Activated CD8-positive, alpha-beta memory T cell treated with anti-CD3 and anti-CD28 coated beads for 36 hours (primary cell): ENCODE data around the gene OLFM1. TPM values are rescaled to one million over a fixed set of nuclear protein-coding genes. Genes with fewer than 3 reads are reported as not detected.
"Not testable (repeated sequence)": the region's sequence is repeated elsewhere in the genome, so short reads cannot be mapped to it uniquely, and the experiment has no call there.

Experiments used
- CTCF ChIA-PET: fragments of 350-600 bp; sonication (Branson Sonifier 250); formaldehyde crosslinking; loops from one replicate; lab custom pipeline; 2021; ENCODE audit warnings: antibody characterized with exemption; lab: Charles Lee
- POLR2A ChIA-PET: fragments of 350-600 bp; sonication (Branson Sonifier 250); formaldehyde crosslinking; loops from one replicate; lab custom pipeline; 2021; ENCODE audit warnings: antibody characterized with exemption; lab: Charles Lee
- total RNA-seq, 2 experiments: library from RNA; stranded (reverse); gene quantifications; one replicate each; pipeline ENCODE4 v1.2.3, GENCODE V29; 2021

Gene OLFM1
- total RNA-seq, 2 experiments from 2014 or later: not detected

DNA sequence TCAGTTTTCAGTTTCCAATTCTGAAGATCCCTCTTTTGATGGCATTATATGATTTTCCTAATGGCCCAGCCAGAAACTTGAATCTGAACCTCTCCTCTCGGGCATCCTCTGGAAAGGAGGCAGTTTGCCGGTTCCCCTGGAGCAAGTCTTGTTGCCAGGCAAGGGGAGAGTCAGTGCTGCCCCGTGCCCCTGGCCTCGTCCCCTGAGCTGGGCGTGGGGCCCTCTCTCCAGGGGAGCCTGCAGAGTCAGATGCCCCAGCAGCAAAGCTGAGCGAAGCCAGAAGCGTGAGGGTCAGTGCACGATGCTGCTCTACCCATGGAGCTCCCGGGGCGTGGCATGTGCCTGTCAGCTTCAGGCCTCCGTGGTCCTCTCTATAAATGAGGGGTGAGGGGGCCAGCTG, 14.0 kb downstream of the OLFM1 start:
- ChIA-PET CTCF (no interaction called here), POLR2A (no interaction called here)

DNA sequence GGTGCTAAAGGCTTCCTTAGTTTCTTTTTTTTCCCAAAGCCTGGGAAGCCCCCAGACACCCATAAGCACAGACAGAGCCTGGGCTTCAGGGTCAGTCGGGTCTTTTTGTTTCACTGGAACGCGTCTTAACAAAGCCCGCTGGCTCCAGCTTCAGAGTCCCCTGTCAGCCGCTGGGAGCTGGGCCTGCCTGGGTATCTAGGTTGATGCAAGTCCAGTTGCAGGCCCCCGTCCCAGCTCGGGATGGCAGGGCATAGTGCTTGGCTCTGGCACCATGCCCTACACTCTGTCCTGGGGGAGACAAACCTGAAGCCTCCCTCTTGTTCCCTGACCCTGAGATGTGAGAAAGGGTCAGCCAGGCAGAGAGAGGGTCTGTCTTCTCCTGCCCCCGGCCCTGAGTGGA, 14.5 kb downstream of the OLFM1 start:
- ChIA-PET CTCF (no interaction called here), POLR2A (no interaction called here)

DNA sequence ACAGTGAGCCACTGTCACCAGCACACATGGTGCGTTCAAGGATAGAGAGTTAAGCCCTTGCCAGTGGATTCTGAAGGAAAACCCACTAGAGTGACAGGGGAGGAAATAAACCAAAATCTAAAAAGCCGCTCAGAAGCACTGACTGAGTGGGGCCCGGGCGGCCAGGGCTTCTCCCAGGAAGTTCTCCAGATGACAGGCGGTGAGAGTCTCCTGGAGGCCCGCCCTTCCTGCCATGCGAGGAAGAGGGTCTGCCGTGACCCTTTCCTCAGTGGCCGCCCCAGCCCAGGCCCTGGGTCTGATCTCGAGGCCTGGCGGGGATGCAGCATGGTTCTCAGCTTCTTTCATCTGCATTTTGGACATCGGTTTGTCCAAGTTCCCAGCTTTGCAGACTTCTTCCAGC, 14.9 kb downstream of the OLFM1 start:
- POLR2A ChIA-PET: no interaction called here
- CTCF ChIA-PET: no interaction called here

DNA sequence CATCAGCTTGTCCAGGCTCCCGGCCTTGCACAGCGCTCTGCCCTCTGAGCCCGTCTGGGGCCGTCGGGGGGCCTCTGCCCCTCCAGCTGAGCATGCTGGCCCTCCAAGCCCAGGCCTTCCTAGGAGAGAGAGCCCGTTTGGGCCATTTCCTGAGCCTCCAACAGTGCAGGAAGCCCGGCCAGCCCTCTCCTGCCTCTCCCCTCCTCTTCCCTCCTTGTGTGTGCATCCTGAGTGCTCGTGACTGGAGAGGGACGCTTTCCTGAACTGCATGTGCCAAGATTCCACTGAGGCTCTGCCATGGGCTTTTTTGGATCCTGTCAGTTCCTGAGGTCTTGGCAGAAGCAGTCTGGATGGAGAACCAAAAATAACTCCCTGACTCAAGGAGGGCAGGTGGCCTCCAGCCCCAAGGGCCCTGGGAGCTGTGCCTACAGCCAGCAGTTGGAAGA, 15.6 kb downstream of the OLFM1 start:
- CTCF ChIA-PET: no interaction called here

DNA sequence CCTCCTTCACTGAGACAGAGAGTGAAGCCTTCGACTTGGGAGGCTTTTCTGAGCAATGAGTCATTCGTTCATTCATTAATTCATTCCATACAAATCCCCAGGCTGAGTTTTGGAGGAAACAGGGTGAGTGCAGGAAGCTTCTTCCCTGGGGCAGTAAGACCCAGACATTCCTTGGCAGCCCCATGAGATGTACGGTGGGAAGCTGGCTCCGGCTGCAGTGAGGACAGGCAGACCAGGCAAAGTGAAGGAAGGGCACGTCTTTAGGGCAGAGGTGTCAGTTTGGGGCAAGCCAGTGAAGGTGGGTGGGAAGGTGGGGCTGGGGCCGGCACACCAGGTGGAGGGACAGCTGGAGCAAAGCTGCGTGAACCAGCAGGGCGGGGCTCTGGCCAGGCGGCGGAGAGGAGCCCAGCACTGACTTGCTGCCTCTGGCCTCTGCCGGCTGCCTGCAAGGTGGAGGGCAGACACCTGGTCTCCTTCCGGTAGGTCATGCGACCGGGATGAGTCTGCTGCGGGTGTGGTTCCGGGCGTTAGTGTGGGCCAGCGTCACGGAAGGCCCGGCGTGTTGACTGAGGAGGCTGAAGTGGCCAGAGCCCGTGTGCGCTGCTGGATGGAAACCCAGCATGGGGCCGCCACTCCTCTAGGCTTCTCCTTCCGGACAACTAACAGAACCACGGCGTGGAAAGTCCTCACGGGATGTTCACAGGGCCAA, 16.6 kb downstream of the OLFM1 start:
- ChIA-PET CTCF (no interaction called here), POLR2A (no interaction called here)

More for the DNA sequence above, 15.6 kb downstream of the OLFM1 start:
- POLR2A ChIA-PET: no interaction called here

DNA sequence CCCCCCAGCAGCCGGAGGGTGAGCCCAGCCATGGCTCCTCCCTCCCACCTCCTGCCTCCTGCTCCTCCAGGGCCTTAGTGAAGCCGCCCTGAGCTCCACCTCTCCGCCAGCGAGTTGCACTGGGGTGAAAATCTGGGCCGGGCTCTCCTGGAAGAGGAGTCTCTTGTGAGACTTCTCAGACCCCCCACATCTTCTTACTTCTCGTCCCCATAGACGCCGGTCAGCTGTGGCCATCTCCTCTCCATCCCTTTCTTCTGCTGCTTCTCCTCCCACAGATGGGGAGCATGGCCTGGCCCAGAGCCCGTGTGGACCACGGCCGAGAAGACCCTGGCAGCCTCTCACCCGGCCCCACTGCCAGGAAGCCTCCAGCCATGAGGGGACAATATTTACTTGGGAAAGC, 17.3 kb downstream of the OLFM1 start:
- CTCF ChIA-PET: no interaction called here
- POLR2A ChIA-PET: no interaction called here

DNA sequence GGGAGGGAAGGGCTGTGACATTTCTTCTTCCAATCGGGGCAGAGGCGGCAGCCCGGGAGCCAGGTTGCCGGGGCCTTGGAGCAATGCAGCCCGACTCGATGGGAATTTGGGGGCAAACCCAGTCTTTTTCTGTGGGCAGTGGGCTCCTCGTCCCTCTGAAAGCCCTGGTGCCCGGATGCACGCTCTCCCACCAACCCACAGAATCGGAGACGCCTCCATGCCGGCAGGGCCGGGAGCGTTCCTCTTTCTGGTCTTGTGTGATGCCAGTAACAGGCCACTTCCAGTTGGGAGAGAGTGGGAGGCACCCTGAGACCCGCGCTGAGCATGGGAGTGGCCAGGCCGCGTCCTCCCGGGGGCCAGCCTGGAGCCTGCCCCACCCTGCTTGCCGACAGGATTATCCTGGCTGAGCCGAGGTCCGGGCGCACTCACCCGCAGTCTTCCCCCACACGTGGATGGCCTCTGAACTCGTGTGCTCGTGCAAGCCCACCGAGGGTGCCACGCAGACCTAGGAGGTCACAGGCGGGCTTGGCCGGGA, 17.8 kb downstream of the OLFM1 start:
- ChIA-PET CTCF (no interaction called here), POLR2A (no interaction called here)

DNA sequence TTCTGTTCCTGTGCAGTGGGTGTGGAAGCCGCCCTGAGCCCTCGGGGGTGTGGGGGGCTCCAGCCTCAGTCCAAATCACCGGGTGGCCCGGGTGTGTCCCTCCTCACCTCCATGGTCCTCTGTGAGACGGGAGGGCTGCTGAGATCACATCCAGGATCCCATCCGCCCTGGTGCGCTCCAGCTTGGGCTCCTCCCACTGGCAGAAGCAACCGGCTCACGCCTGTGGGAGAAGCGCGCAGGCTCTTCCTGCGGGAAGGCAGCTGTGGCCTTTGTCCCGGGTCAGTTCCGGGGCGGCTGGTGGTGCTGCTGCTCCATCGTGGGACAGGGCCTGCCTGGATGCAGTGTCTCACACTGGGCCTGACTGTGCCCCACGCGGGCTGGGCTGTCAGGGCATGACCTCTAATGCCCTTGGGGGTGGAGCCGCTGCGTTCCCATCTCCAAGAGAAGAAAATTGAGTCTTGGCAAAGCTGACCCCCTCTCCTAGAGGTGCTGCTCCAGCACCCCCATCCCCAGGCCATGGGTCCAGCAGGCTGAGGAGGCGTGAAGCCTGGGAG, 18.5 kb downstream of the OLFM1 start:
- POLR2A ChIA-PET: no interaction called here
- CTCF ChIA-PET: no interaction called here

DNA sequence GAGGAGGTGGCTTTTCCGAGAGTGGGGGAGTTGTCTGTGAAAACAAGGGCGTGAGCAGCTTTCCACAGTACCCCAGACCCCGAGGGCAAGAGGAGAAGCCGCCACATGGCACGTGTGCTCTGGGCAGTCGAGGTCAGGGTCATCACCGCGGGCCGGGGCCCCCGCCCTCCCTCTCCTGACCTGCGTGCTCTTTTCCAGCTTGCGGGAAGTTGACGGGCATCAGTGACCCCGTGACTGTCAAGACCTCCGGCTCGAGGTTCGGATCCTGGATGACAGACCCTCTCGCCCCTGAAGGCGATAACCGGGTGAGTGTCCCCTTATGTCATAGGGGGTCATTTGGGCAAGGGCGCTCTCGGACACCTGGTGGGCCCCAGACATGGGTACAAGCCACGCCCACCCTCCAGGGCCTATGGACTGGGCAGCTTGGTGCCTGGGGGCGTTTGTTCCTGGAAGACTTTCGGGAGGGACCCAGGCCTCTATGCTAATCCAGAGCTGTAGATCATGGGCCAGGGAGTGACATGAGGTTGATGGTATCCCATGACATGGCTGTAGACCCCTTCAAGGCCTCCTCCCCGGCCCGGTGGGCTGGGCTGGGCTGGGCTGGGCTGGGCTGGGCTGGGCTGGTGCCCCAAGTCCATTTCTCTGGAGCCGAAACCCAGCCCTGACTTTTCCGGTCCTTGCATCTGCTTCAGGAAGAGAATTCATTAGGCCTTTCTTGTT, 19.2 kb downstream of the OLFM1 start:
- CTCF ChIA-PET: no interaction called here

DNA sequence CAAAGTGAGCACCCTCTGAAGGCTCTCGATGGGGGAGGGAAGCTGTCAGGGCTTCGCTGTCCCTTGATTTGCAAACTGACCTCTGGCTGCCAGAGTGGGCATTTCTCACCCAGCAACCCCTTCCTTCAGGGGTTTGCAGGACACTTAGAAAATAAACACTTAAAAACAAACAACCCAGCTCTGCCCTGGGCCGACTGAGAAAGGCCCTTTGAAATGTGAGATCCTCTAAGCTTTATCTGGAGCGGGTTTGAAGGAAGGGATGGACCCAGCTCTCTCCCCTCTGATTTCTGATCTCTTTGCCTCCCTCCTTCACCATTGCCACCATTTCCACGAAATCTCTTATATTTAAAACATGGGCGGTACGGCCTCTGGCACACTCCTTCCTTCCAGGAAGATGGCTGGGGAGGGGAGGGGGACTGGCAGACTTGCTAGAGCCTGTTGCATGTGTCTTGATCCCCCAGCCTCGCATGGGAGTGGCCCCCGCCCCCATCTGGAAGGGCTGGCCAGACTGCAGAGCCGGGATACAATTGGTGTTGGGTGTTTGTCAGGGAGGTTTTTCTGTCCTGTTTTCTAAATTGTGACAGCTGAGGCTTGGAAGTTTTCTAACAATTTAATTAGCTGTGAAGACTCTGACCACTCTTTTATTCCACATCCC, 20.2 kb downstream of the OLFM1 start:
- POLR2A ChIA-PET: no interaction called here
- CTCF ChIA-PET: no interaction called here

More for the DNA sequence above, 19.2 kb downstream of the OLFM1 start:
- POLR2A ChIA-PET: no interaction called here

DNA sequence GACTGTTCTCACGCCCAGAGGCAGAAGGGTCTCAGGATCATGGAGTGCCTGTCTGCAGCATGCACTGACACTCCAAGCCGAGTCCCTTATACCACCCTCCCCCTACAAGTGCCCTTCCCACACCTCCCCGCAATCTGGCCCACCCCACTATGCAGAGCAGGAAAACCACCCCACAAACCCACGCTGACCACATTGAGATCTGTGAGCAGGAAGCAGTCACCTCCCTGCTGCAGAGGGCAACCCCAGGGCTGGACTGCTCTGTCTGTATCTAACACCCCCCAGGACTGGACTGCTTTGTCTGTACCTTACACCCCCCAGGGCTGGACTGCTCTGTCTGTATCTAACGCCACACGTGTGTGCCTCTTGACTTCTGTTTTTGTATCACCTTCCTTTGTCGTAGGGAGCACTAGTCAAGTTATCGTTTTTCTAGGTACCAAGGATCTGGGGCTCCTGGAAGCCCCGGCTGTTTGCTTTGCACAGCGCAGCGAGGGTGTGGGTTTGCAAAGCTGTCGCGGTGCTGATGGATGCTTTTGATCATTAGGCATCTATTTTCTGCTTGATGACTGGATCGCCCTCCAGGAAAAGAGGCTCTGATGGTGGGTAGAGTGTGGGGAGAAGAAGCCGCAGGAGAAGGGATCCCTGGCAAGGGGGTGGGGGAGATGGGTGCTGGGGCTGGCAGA, 21.5 kb downstream of the OLFM1 start:
- ChIA-PET POLR2A (no interaction called here), CTCF (no interaction called here)

DNA sequence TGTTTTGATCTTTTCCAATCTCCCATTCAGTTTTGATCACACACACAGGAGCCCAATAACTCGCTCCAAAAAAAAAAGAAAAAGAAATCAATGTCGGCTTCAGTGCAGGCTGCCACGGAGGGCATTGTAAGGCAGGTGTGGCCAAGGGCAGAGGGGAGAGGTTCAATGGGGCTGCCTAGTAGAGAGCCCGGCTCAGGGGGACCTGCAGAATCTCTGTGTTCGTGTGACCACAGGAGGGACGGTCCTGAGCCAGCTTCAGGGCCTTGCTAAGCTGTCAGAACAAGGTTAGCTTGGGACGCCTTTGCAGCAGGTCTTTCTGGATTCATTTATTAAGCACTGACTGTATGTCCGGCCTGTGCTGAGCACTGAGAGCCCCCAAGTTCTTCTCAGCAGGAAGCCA, 22.2 kb downstream of the OLFM1 start:
- POLR2A ChIA-PET: no interaction called here
- CTCF ChIA-PET: no interaction called here

DNA sequence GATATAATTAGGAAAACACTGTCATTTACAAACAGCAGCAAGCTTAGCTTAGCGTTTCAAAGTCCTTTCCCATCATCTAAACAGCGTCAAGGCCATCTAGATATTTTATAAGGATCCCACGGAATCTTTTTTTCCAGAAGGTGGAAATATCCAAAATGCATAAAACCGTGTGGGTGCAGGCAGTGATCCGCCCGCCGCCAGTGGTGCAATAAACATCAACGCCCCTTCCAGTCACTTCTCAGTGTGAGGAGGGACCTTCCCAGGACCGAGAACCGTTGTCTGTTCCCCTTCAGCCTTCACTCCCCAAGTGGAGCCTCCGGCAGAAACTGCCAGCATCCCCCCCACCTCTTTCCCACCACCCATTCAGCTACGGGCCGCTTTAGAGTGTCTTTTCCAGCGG, 22.9 kb downstream of the OLFM1 start:
- ChIA-PET CTCF (interaction anchor here (0.6 kb wide), 1 partner anchor 209 kb away, joined by 3 read pairs; no protein-coding TSS in a partner anchor), POLR2A (no interaction called here)

DNA sequence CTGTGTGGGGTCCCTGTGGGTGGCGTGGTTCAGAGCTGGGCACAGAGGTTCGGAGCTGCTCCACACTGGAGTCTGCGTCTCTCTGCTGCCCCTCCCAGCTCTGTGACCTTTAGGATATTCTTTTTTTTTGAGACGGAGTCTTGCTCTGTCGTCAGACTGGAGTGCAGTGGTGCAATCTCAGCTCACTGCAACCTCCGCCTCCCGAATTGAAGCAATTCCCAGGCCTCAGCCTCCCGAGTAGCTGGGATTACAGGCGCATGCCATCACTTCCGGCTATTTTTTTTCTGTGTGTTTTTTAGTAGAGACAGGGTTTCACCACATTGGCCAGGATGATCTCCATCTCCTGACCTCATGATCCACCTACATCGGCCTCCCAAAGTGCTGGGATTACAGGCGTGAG, 24.1 kb downstream of the OLFM1 start:
- POLR2A ChIA-PET: not testable (repeated sequence)
- CTCF ChIA-PET: interaction anchor here (1.1 kb wide), 1 partner anchor 25 kb away, joined by 4 read pairs; no protein-coding TSS in a partner anchor

DNA sequence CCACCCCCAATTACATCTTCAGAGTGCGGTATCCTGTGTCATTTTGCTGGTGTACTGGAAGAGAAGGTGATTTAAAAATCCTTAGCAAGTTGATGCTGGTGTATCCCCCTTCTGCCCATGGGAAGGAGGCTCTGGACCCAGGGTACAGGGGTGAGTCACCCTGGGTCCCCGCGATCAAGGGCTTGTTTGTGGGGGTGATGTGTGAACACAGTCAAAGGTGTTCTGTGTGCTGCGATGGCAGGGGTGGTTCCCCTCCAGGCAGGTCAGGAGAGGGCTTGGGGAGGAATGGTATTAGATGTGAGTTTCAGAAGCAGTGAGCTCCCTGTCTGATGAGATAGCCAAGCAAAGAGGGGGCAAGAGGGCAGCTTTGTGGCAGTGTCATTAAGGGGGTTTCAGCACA, 28.9 kb downstream of the OLFM1 start:
- ChIA-PET POLR2A (no interaction called here), CTCF (no interaction called here)

DNA sequence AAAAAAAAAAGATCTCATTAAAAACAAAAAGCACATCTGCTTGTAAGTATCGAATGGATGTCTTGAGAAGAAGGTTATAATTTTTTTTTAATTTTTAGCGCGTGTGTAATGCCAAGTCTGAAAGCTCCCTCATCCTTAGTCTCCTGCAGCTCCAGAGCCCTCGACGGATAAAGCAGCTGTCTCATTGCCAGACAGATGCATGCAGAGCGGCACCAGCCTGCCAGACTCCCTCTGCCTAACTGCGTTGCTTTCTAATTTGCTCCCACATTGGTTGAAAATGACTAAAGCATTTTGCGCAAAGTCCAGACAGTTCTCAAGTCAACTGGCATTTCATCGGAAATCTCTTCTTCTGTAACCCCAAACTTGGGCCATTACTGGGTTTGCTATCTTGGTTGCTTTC, 29.4 kb downstream of the OLFM1 start:
- ChIA-PET POLR2A (no interaction called here), CTCF (no interaction called here)

DNA sequence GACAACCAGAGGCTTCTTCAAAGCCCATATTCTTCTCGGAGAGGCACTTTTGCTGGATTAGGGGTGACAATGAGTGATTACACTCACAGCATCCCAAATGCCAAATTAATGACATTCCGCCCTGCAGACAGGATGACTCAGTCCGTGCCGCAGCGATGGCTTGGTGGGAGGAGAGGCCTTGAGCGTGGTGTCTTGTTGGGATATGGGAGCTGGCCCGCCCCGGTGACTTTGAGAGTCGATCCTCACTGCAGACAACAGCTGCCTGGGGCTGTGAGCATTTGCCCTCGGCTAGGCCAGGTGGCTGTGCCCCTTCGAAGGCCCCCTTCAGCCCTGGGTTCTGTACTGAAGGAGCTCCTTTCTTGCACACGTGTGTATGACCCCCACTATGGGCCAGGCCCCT, 29.8 kb downstream of the OLFM1 start:
- POLR2A ChIA-PET: no interaction called here
- CTCF ChIA-PET: no interaction called here

DNA sequence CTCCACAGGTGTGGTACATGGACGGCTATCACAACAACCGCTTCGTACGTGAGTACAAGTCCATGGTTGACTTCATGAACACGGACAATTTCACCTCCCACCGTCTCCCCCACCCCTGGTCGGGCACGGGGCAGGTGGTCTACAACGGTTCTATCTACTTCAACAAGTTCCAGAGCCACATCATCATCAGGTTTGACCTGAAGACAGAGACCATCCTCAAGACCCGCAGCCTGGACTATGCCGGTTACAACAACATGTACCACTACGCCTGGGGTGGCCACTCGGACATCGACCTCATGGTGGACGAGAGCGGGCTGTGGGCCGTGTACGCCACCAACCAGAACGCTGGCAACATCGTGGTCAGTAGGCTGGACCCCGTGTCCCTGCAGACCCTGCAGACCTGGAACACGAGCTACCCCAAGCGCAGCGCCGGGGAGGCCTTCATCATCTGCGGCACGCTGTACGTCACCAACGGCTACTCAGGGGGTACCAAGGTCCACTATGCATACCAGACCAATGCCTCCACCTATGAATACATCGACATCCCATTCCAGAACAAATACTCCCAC, 32.1 kb downstream of the OLFM1 start:
- CTCF ChIA-PET: no interaction called here

DNA sequence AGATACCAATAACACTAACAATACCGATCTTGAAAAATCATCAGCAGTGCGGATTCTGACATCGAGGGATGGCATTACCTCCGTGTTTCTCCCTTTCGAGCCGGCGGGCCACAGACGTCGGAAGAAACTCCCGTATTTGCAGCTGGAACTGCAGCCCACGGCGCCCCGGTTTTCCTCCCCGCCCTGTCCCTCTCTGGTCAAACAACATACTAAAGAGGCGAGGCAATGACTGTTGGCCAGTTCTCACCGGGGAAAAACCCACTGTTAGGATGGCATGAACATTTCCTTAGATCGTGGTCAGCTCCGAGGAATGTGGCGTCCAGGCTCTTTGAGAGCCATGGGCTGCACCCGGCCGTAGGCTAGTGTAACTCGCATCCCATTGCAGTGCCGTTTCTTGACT, 32.8 kb downstream of the OLFM1 start:
- CTCF ChIA-PET: no interaction called here
- POLR2A ChIA-PET: no interaction called here

More for the DNA sequence above, 32.1 kb downstream of the OLFM1 start:
- POLR2A ChIA-PET: no interaction called here
